ENCODE results near the gene OR2C3.

GRCh38 chr1:247491328-247491727 is 44.9 kb downstream of the OR2C3 start:
- TF ChIP-seq CTCF (IDR thresholded peaks at IDR 0.05 in 2 of 3, conservative IDR thresholded peaks at IDR 0.05 in 1 of 3; ENCODE audit: borderline replicate concordance in 1 of 3, insufficient read depth in 1 of 3, low read depth in 2 of 3, low read length in 2 of 3), result no peak
- no peak for TF ChIP-seq REST (IDR thresholded peaks at IDR 0.05; ENCODE audit: low read depth)
- TF ChIP-seq ZBTB33 (IDR thresholded peaks at IDR 0.05; ENCODE audit: extremely low read depth, insufficient replicate concordance, low read length), result no peak
- TF ChIP-seq JUND (IDR thresholded peaks at IDR 0.05), result no peak
- TF ChIP-seq CEBPB (IDR thresholded peaks at IDR 0.05; ENCODE audit: low read depth), result no peak
- TF ChIP-seq POLR2AphosphoS5 (IDR thresholded peaks at IDR 0.05; ENCODE audit: low read depth, low read length), result no peak
- TF ChIP-seq YY1 (IDR thresholded peaks at IDR 0.05; ENCODE audit: extremely low read depth, insufficient replicate concordance, low read depth, low read length), result no peak
- no peak for TF ChIP-seq FOSL1 (IDR thresholded peaks at IDR 0.05; ENCODE audit: low read depth)
- TF ChIP-seq ZFX (IDR thresholded peaks at IDR 0.05), result no peak
- TF ChIP-seq POLR2A (IDR thresholded peaks at IDR 0.05; ENCODE audit: borderline replicate concordance, extremely low read depth, insufficient read depth, insufficient read length), result no peak

Measured in HCT116 (cell line).